Parathyroid adenoma (tissue), 2 donors: ENCODE data around the gene RSPO1.

ENCODE experiments used
- H2AFZ ChIP-seq: fragments of 300-600 bp; sonication (generic); one replicate; pipeline ENCODE4 v1.7.0; 2017; ENCODE audit warnings: antibody characterized with exemption, mild to moderate bottlenecking
- H3K27ac ChIP-seq: fragments of 300-600 bp; sonication (generic); one replicate; pipeline ENCODE4 v1.7.0; 2017
- H3K27me3 ChIP-seq: fragments of 300-600 bp; sonication (generic); one replicate; pipeline ENCODE4 v1.7.0; 2017; ENCODE audit warnings: low read length; ENCODE audit not compliant: control insufficient read depth, insufficient read depth
- H3K36me3 ChIP-seq: fragments of 300-600 bp; sonication (generic); one replicate; pipeline ENCODE4 v1.7.0; 2017; ENCODE audit warnings: low read length; ENCODE audit not compliant: control insufficient read depth, insufficient read depth
- H3K4me1 ChIP-seq: fragments of 300-600 bp; sonication (generic); one replicate; pipeline ENCODE4 v1.7.0; 2017; ENCODE audit warnings: control low read depth
- H3K4me2 ChIP-seq: fragments of 300-600 bp; sonication (generic); one replicate; pipeline ENCODE4 v1.7.0; 2017; ENCODE audit warnings: low read length
- H3K4me3 ChIP-seq: fragments of 300-600 bp; sonication (generic); one replicate; pipeline ENCODE4 v1.7.0; 2017; ENCODE audit warnings: low read depth, low read length
- H3K79me2 ChIP-seq: fragments of 300-600 bp; sonication (generic); one replicate; pipeline ENCODE4 v1.7.0; 2017; ENCODE audit warnings: control low read depth
- H3K9ac ChIP-seq: fragments of 300-600 bp; sonication (generic); one replicate; pipeline ENCODE4 v1.7.0; 2017; ENCODE audit warnings: mild to moderate bottlenecking
- H3K9me3 ChIP-seq: fragments of 300-600 bp; sonication (generic); one replicate; pipeline ENCODE4 v1.7.0; 2017; ENCODE audit warnings: low read length; ENCODE audit not compliant: control insufficient read depth
- CTCF ChIP-seq: fragments of 300-600 bp; sonication (generic); IDR thresholded peaks from one replicate; pipeline ENCODE4 v1.7.0; 2017; ENCODE audit warnings: antibody characterized with exemption, mild to moderate bottlenecking
- donor health status: primary hyperparathyroidism.

The RSPO1 gene

GRCh38 chr1:37677143-37677439, 42.4 kb upstream of the RSPO1 start:
- Histone ChIP-seq H3K27ac (no peak overlapping the region), H3K4me3 (no peak overlapping the region)

GRCh38 chr1:37676281-37677142, 41.8 kb upstream of the RSPO1 start:
- no peak overlapping the region for H3K9ac ChIP-seq
- no peak overlapping the region for H3K4me3 ChIP-seq
- no peak overlapping the region for H3K4me2 ChIP-seq
- no peaks in the 10 kb centered on the region for H3K79me2 ChIP-seq
- no peak for TF ChIP-seq CTCF
- H3K27ac ChIP-seq = no peak overlapping the region
- H3K4me1 ChIP-seq = no peaks in the 10 kb centered on the region
- no peak overlapping the region for H2AFZ ChIP-seq
- H3K9me3 ChIP-seq = no peaks in the 10 kb centered on the region
- H3K27me3 ChIP-seq = no peaks in the 10 kb centered on the region
- no peaks in the 10 kb centered on the region for H3K36me3 ChIP-seq

More at GRCh38 chr1:37677143-37677439, 42.4 kb upstream of the RSPO1 start:
- Histone ChIP-seq H3K4me1 (no peaks in the 10 kb centered on the region), H3K27me3 (no peaks in the 10 kb centered on the region), H3K79me2 (no peaks in the 10 kb centered on the region), H3K4me2 (no peak overlapping the region), H3K36me3 (no peaks in the 10 kb centered on the region), H2AFZ (no peak overlapping the region), H3K9me3 (no peaks in the 10 kb centered on the region), H3K9ac (no peak overlapping the region)
- TF ChIP-seq CTCF = no peak

GRCh38 chr1:37673920-37674319, 39.2 kb upstream of the RSPO1 start:
- H3K27ac ChIP-seq = no peak overlapping the region
- no peak overlapping the region for H2AFZ ChIP-seq
- TF ChIP-seq CTCF = no peak
- no peaks in the 10 kb centered on the region for H3K36me3 ChIP-seq
- no peaks in the 10 kb centered on the region for H3K9me3 ChIP-seq
- no peaks in the 10 kb centered on the region for H3K79me2 ChIP-seq
- no peaks in the 10 kb centered on the region for H3K27me3 ChIP-seq
- no peaks in the 10 kb centered on the region for H3K4me1 ChIP-seq
- H3K4me3 ChIP-seq = no peak overlapping the region
- no peak overlapping the region for H3K4me2 ChIP-seq
- no peak overlapping the region for H3K9ac ChIP-seq

GRCh38 chr1:37672136-37672870, 37.6 kb upstream of the RSPO1 start:
- Histone ChIP-seq H3K9me3 (no peaks in the 10 kb centered on the region), H3K4me1 (no peaks in the 10 kb centered on the region), H3K79me2 (no peaks in the 10 kb centered on the region), H2AFZ (no peak overlapping the region), H3K27ac (no peak overlapping the region), H3K36me3 (no peaks in the 10 kb centered on the region), H3K4me3 (no peak overlapping the region), H3K27me3 (no peaks in the 10 kb centered on the region), H3K9ac (no peak overlapping the region), H3K4me2 (no peak overlapping the region)
- no peak for TF ChIP-seq CTCF
